Left cardiac atrium (tissue), 4 donors: ENCODE measurements around the gene WWOX. TPM values are rescaled to one million over a fixed set of nuclear protein-coding genes. Genes with fewer than 3 reads are reported as not detected.

Experiments used
- ATAC-seq, 2 donors: fragments of 200-7000 bp; cut with Tn5 transposase; one replicate each; pipeline ENCODE4 v1.9.1; 2020; ENCODE audit warnings: mild to moderate bottlenecking in 2 of 2, moderate library complexity in 2 of 2
- DNase-seq: peaks from one replicate; pipeline ENCODE4 v3.0.0-alpha.2; 2020
- intact Hi-C, 2 donors: fragments of 100-400 bp; cut with DNase I; formaldehyde crosslinking; loops; one replicate each; pipeline versions ENCODE4 v1.14.1 to v1.15.1; 2022 to 2023
- total RNA-seq, 2 donors: library from RNA; stranded (reverse); fragmentation: NEBNext Ultra II Directional; extraction: Animal tissue kit (Norgen Biotek cat#: 25700); gene quantifications; one replicate each; pipeline ENCODE4 v1.2.1, GENCODE V29; 2021
- donor health status: DM: no; HTN: yes; CAD: no.
- donor health status: DM: no; HTN: yes; CAD: no; lungs with severe emphysema.
- donor health status: DM: yes; HTN: yes; CAD: no.
- donor health status: Dilated cardiomyopathy.

WWOX gene
- total RNA-seq, 2 donors from 2014 or later = 7.6 to 8.6 TPM

GRCh38 chr16:78435260-78435659 lies 335.8 kb downstream of the WWOX start:
- ATAC-seq (no peak), DNase-seq (no peak)
- intact Hi-C loops = no loop called here

- no peak for ATAC-seq
- DNase-seq = no peak
- intact Hi-C loops = no loop called here
Measured at GRCh38 chr16:78436023-78436422, 336.6 kb downstream of the WWOX start.

GRCh38 chr16:78436846-78437245 lies 337.4 kb downstream of the WWOX start:
- no peak for DNase-seq
- no peak for ATAC-seq
- intact Hi-C loops = no loop called here

GRCh38 chr16:78437352-78437968 lies 338.0 kb downstream of the WWOX start:
- peak; percentile 28 for DNase-seq
- no peak for ATAC-seq
- intact Hi-C loops = no loop called here

- intact Hi-C loops = no loop called here
- ATAC-seq (no peak), DNase-seq (no peak)
Measured at GRCh38 chr16:78438219-78438618, 338.8 kb downstream of the WWOX start.

GRCh38 chr16:78438632-78439031 lies 339.2 kb downstream of the WWOX start:
- DNase-seq = no peak
- intact Hi-C loops = no loop called here
- ATAC-seq = no peak

GRCh38 chr16:78439646-78440045 lies 340.2 kb downstream of the WWOX start:
- DNase-seq (no peak), ATAC-seq (no peak)
- intact Hi-C loops = no loop called here

- DNase-seq = no peak
- intact Hi-C loops = no loop called here
- no peak for ATAC-seq
Measured at GRCh38 chr16:78441298-78441697, 341.8 kb downstream of the WWOX start.

GRCh38 chr16:78443542-78444364 lies 344.3 kb downstream of the WWOX start:
- intact Hi-C loops = no loop called here
- DNase-seq (peak; percentile 29), ATAC-seq (peak; percentile 27 to 68)

- no peak for DNase-seq
- intact Hi-C loops = no loop called here
- no peak for ATAC-seq
Measured at GRCh38 chr16:78445818-78446217, 346.4 kb downstream of the WWOX start.

GRCh38 chr16:78446486-78446885 lies 347.0 kb downstream of the WWOX start:
- ATAC-seq = no peak
- intact Hi-C loops = no loop called here
- no peak for DNase-seq

GRCh38 chr16:78446992-78447563 lies 347.6 kb downstream of the WWOX start:
- ATAC-seq (no peak), DNase-seq (no peak)
- intact Hi-C loops = no loop called here

GRCh38 chr16:78448658-78449271 lies 349.3 kb downstream of the WWOX start:
- ATAC-seq (no peak), DNase-seq (no peak)
- intact Hi-C loops = no loop called here

GRCh38 chr16:78450255-78450654 lies 350.8 kb downstream of the WWOX start:
- intact Hi-C loops = no loop called here
- DNase-seq (no peak), ATAC-seq (no peak)

GRCh38 chr16:78452025-78452555 lies 352.6 kb downstream of the WWOX start:
- intact Hi-C loops = no loop called here
- no peak for ATAC-seq
- no peak for DNase-seq

- ATAC-seq (no peak), DNase-seq (no peak)
- intact Hi-C loops = no loop called here
Measured at GRCh38 chr16:78455861-78456260, 356.4 kb downstream of the WWOX start.

- DNase-seq = no peak
- ATAC-seq = no peak
Measured at GRCh38 chr16:78458588-78458987, 359.1 kb downstream of the WWOX start.

GRCh38 chr16:78460428-78460827 lies 361.0 kb downstream of the WWOX start:
- intact Hi-C loops = no loop called here
- no peak for ATAC-seq
- no peak for DNase-seq

More at GRCh38 chr16:78458588-78458987, 359.1 kb downstream of the WWOX start:
- intact Hi-C loops = no loop called here

- DNase-seq (no peak), ATAC-seq (no peak)
- intact Hi-C loops = no loop called here
Measured at GRCh38 chr16:78461087-78461486, 361.6 kb downstream of the WWOX start.
